HFFc6 (cell line): ENCODE results near the gene MYH2. TPM values are rescaled to one million over a fixed set of nuclear protein-coding genes. Genes with fewer than 3 reads are reported as not detected.

Source experiments
- DNase-seq: peaks from one replicate; pipeline ENCODE4 v3.0.0-alpha.2; 2018
- H3K27ac Mint-ChIP-seq: 2 replicates; pipeline ENCODE4 v1.8.0; 2020; ENCODE audit warnings: mild to moderate bottlenecking, mixed read lengths
- H3K27me3 Mint-ChIP-seq: 2 replicates; pipeline ENCODE4 v1.8.0; 2021; ENCODE audit warnings: mild to moderate bottlenecking, moderate library complexity, mixed read lengths; ENCODE audit not compliant: insufficient read depth
- H3K36me3 Mint-ChIP-seq: 2 replicates; pipeline ENCODE4 v1.8.0; 2021; ENCODE audit warnings: low read depth, mixed read lengths
- H3K4me1 Mint-ChIP-seq: 2 replicates; pipeline ENCODE4 v1.8.0; 2020; ENCODE audit warnings: low read depth, mixed read lengths
- H3K4me3 Mint-ChIP-seq: 2 replicates; pipeline ENCODE4 v1.8.0; 2020; ENCODE audit warnings: mild to moderate bottlenecking, moderate library complexity, mixed read lengths
- H3K9me3 Mint-ChIP-seq: 2 replicates; pipeline ENCODE4 v1.8.0; 2020; ENCODE audit warnings: mild to moderate bottlenecking, mixed read lengths
- total RNA-seq, 6 experiments: library from RNA; stranded (reverse); fragmentation: NEBNext Ultra II Directional; extraction: Animal tissue kit (Norgen Biotek cat#: 25700); gene quantifications; 2 replicates in 1 of 6; 3 replicates in 5 of 6; pipeline ENCODE4 v1.2.3, GENCODE V29; 2021
- TF ChIP-seq, protein P1 (sequence below): fragments of 200-600 bp; sonication (generic); IDR thresholded peaks from 2 replicates; pipeline ENCODE4 v1.5.0; 2021; ENCODE audit warnings: antibody characterized with exemption, mild to moderate bottlenecking

Gene MYH2
- total RNA-seq, 6 experiments from 2014 or later, result 0.14 TPM; not detected in 5

DNA sequence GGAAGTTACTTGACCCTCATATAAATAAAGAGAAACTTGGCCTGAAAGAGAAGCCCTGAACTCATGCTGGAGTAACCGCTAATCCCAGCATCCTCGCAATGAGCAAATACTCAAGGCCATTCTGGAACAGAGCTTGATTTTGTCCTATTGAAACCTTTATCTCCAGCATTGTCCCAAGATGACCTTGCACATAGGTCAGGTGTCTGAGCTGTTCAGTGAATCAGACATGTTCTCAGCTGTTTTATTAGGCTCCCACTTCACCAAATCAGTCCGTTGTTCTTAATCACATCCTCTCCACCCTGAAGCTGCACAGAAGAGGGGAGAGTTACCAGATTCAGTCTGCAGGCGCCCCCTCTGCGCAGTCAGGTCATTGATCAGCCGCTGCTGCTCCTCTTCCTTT is 22.0 kb downstream of the MYH2 start:
- H3K4me1 Mint-ChIP-seq, result no peaks in the 10 kb centered on the region
- H3K36me3 Mint-ChIP-seq, result no peaks in the 10 kb centered on the region
- TF ChIP-seq, protein P1, sequence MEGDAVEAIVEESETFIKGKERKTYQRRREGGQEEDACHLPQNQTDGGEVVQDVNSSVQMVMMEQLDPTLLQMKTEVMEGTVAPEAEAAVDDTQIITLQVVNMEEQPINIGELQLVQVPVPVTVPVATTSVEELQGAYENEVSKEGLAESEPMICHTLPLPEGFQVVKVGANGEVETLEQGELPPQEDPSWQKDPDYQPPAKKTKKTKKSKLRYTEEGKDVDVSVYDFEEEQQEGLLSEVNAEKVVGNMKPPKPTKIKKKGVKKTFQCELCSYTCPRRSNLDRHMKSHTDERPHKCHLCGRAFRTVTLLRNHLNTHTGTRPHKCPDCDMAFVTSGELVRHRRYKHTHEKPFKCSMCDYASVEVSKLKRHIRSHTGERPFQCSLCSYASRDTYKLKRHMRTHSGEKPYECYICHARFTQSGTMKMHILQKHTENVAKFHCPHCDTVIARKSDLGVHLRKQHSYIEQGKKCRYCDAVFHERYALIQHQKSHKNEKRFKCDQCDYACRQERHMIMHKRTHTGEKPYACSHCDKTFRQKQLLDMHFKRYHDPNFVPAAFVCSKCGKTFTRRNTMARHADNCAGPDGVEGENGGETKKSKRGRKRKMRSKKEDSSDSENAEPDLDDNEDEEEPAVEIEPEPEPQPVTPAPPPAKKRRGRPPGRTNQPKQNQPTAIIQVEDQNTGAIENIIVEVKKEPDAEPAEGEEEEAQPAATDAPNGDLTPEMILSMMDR, result no peak
- no peak for DNase-seq
- H3K9me3 Mint-ChIP-seq, result peaks cover 45% of the 10 kb centered on the region
- peaks cover 1% of the 10 kb centered on the region; the same call in 1 of the 2 replicates for H3K27me3 Mint-ChIP-seq
- no peak overlapping the region for H3K4me3 Mint-ChIP-seq
- H3K27ac Mint-ChIP-seq, result no peak overlapping the region

DNA sequence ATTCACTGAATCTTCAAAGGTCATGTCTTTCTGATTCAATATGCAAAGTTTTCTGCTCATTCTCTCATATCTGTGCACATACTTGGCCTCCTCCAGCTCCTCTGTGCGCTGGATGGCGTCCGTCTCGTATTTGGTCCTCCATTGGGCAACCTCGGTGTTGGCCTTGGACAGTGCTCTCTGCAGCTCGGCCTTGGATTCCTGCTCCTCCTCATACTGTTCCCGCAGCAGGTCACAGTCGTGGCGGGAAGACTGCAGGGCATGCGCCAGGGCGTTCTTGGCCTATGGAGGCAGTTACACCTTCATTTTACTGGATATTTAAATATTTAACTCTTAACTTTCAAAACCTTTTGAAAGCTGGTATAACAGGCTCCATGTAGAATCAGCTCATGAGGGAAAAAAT is 22.9 kb downstream of the MYH2 start:
- H3K4me1 Mint-ChIP-seq, result no peaks in the 10 kb centered on the region
- no peak overlapping the region for H3K27ac Mint-ChIP-seq
- TF ChIP-seq, protein P1, result no peak
- H3K4me3 Mint-ChIP-seq, result no peak overlapping the region
- H3K36me3 Mint-ChIP-seq, result no peaks in the 10 kb centered on the region
- peaks cover 1% of the 10 kb centered on the region; the same call in 1 of the 2 replicates for H3K27me3 Mint-ChIP-seq
- DNase-seq, result no peak
- peaks cover 45% of the 10 kb centered on the region for H3K9me3 Mint-ChIP-seq

DNA sequence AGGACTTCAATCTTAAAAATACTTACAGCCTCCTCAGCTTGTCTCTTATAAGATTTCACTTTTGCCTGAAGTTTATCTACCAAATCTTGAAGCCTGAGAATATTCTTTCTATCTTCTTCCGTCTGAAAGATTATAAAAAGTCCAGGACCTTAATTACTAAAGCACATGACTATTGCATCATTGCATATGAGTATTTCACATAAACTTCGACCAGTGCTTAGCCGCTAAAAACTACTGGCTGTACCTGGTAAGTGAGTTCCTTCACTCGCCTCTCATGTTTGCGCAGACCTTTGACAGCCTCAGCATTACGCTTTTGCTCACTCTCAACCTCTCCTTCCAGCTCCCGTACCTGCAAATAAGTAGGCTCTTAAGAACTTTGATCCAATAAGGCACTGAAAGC is 26.4 kb downstream of the MYH2 start:
- H3K4me1 Mint-ChIP-seq, result no peaks in the 10 kb centered on the region
- H3K4me3 Mint-ChIP-seq, result no peak overlapping the region
- TF ChIP-seq, protein P1, result no peak
- DNase-seq, result no peak
- peaks cover 1% of the 10 kb centered on the region; the same call in 1 of the 2 replicates for H3K27me3 Mint-ChIP-seq
- H3K9me3 Mint-ChIP-seq, result peaks cover 34% of the 10 kb centered on the region
- H3K27ac Mint-ChIP-seq, result no peak overlapping the region
- H3K36me3 Mint-ChIP-seq, result no peaks in the 10 kb centered on the region

DNA sequence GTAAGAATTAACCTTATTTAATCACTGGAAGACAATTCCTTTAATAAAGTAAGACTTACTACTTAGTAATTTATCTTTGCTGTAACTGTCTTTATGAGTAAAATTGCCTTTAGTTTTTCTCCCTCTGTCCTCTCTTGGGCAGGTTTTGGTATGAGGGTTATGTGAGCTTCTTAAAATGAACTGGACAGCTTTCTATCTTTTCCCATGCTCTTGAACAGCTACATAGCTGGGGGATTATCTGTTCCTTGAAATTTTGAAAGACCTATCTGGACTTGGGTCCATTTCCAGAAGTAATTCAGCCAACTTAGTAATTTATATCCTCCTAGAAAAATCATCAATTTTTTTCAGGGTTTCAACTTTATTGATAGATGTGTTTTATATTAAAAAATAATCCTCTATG is 27.5 kb downstream of the MYH2 start:
- no peak overlapping the region for H3K27ac Mint-ChIP-seq
- no peaks in the 10 kb centered on the region for H3K36me3 Mint-ChIP-seq
- H3K27me3 Mint-ChIP-seq, result peaks cover 1% of the 10 kb centered on the region; the same call in 1 of the 2 replicates
- peaks cover 33% of the 10 kb centered on the region for H3K9me3 Mint-ChIP-seq
- DNase-seq, result no peak
- TF ChIP-seq, protein P1, result no peak
- H3K4me1 Mint-ChIP-seq, result no peaks in the 10 kb centered on the region
- H3K4me3 Mint-ChIP-seq, result no peak overlapping the region

DNA sequence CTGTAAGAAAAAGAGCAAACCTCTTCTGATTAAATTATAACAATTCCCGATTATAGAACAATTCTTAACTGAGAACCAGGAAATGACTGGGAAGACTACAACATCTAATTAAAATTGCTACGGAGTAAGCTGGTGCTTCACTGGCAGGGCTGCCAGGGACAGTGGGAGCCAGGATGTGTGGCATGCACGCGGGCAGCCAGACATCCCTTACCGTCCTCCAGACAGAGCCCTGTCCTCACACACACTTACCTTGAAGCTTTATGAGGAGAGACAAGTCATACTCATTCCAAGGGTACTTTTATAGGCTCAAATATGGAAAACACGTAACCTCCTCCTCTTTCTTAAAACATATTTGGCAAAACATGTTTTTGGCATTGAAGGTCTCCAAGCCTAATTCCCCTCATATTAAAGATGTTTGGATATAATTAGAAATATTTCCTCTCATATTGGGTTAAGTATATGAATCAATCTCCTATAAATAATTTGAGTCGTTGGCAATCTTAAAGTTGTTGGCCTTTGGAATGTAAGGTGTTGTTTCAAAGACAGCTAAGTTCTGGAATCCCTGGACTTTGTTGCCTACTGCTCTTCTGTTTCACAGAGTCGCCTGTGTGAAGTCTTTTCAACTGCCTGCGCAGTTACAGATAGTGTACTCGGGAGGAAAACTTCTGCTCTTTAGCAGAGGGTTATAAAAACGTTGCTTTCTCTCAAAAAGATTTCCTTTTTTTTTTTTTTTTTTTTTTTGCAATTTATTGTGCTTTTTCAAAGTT is 31.0 kb downstream of the MYH2 start, which contains the start of gene MYH1:
TSS of gene MYH1 (minus strand) at position 272 of the 767 bp plus-strand sequence. CDS start 1,900 bp downstream, outside the sequence.
- DNase-seq, result no peak
- Mint-ChIP-seq H3K36me3 (no peaks in the 10 kb centered on the region), H3K27ac (no peak within 1 kb of the TSS), H3K4me3 (no peak within 1 kb of the TSS), H3K27me3 (no peaks in the 10 kb centered on the region; the same call in 1 of the 2 replicates), H3K4me1 (no peaks in the 10 kb centered on the region), H3K9me3 (peaks cover 8% of the 10 kb centered on the region)
- TF ChIP-seq, protein P1, result no peak
